ENCODE measurements around the gene MAGI2.

GRCh38 chr7:78017591-78018100, 1435.8 kb downstream of the MAGI2 start:
- TF ChIP-seq POLR2A (IDR thresholded peaks at IDR 0.05; ENCODE audit: low read length) (no peak), GATA1 (IDR thresholded peaks at IDR 0.05; ENCODE audit: low read depth, low read length) (no peak)
